Measurements from ENCODE around the gene PDSS2.
A peak's percentile ranks its signal among the peaks of the same experiment; 100 is the strongest.
"Not testable (repeated sequence)": the region's sequence is repeated elsewhere in the genome, so short reads cannot be mapped to it uniquely, and the experiment has no call there.

Gene PDSS2

DNA sequence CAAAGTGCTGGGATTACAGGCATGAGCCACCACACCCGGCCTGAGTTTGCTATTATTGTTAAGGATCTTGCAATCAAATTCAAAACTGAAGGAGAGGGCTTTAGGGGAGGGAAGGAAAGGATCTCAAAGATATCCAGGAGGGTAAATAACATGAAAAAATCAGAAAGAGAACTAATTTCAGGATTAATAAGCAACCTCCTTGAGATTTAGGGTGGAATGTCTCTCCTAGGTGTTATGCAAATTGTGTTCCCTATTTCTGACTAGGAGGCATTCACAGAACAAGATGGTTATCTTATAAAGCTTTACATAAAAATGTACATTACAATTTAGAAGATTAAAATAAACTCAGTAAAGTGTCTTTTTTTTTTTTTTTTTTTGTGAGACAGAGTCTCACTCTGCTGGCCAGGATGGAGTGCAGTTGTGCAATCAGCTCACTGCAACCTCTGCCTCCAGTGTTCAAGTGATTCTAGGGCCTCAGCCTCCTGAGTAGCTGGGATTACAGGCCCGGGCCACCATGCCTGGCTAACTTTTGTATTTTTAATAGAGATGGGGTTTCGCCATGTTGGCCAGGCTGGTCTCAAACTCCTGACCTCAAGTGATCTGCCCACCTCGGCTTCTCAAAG is 252.0 kb downstream of the PDSS2 start:
- no peak for DNase-seq

DNA sequence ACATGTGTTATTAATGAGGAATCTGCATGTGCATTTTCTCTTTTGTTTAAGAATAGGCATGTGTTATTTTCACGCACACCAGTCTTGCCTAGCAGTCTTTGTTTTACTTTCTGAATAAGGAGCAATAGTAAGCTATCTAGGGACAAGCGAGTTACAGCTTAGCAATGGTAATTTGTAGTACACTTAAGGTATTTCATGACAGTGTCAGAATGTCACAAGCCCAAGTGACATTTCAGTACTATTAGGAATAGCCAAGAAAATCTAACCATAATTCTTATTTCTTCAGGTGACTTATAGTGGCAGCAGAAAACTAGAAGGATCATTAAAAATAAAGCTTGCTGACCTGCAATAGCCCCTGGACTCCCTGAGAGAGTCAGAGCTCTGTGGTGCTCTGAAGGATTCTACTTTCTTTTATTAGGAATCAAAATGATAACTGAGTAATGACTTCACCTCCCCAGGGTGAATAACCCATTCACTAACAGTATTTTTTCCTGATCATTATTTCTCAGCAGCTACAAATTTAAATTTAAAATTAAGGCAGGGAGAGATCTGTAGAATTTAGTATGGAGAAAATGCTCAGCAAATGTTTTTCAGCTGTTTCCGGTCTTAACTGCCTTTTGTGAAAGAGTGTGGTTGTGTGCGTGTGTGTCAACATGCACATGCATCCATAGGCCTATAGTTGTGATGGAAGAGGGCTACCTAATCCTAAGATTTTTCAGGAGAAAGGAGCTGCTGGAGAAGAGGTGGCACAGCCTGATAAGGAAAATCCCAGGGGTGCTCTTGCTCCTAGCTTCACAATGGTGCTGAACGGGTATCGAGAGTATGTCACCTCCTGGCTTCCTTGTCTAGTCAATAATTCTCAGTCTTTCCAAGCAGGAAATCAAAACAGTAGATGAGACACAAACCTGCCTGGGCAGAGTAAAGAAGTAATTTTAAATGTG is 254.0 kb downstream of the PDSS2 start:
- no peak for DNase-seq

DNA sequence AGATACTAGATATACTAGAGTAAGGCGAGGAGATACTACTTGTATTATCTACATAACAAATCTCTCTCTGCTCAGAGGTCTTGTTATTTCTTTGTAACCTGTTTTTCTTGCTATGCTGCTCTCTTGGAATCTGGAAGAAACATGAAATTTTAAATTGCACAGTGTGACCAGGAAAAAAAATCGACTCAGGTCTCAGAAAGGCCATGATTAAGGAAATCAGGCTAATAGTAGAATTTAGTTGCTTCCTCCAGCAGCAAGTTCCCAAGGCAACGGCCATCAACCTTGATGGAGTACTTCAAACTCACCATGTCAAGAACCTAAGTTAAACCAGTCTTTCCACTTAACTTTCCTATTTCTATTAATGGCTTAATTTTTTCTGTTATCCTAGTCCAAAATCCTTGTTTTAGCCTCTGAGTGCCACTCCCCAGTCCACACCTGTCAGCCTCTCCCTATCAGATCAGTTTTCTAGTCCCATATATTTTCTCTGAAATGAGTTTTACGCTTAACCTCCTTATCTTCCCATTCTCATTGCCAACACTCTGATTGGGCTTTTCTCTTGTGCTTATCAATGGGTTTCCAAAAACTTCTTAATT is 256.4 kb downstream of the PDSS2 start:
- DNase-seq, result no peak

DNA sequence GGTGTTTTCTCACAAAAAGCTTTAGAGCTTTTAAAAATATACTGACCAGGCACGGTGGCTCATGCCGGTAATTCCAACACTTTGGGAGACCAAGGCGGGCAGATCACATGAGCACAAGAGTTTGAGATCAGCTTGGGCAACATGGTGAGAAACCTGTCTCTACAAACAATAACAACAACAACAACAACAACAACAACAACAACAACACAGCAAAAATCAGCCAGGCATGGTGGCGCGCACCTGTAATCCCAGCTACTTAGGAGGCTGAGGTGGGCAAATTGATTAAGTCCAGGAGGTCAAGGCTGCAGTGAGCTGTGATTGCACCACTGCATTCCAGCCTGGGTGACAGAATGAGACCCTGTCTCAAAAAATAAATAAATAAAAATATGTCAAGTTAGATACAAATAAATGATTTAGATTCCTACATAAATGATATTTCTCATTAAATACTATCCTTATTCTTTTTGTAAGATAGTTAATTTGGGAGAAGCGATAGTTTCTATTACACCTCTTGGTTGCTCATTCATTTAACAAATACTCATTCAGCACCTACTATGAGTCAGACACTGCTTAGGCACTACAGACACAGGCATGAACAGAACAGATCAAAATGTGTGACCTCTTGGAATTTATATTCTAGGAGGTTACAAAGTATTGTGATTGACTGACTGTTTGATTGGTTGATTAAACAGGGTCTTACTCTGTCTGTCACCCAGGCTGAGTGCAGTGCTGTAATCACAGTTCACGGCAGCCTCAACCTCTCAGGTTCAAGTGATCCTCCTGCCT is 260.5 kb downstream of the PDSS2 start:
- DNase-seq, result no peak

DNA sequence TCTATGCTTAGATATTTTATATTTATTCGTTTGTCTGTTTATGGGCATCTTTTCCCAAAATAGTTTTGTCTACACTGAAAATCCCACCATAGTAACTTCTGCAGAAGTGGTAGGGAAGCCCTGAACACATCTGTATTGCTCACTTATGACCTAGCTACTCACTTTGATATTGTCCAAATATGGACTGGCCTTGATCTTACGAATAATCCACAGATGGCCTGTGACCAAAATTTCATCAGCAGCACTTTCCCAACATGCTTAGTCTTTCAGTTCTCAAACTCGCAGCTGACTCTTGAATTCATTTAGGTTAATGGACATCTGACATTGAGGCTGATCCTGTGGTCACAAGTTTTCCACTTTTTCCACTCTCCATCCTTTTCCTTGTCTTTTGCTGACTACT is 263.2 kb downstream of the PDSS2 start:
- no peak for DNase-seq

DNA sequence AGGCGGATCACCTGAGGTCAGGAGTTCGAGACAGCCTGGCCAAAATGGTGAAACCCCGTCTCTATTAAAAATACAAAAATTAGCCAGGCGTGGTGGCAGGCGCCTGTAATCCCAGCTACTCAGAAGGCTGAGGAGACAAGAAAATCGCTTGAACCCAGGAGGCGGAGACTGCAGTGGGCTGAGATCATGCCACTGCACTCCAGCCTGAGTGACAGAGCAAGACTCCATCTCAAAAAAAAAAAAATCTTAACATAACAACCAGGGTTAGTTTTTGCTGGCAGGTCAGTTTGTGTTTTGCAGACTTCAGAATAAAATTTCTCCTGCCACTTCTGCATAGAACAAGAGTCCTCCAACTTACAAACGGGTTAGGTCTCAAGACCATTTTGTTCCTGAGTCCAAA is 264.6 kb downstream of the PDSS2 start:
- not testable (repeated sequence) for DNase-seq

DNA sequence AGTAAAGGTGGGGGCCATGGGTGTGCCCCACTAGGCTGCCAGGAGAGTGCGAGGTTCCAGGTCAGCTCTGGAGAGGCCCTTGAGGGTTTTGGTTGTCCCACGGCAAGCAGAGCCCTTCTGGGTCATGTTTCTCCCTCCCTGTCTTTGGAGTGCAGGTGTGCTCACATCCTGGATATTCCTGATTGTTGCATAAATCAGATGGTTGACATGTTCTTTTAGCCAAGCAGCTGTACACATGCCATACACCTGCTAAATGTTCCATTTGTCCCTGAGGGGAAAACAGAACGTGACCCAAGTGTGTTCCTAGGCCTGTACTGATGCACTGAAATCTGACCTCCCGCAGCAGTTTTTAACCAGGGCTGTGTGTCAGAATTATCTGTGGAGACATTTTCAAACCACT is 266.5 kb downstream of the PDSS2 start:
- DNase-seq, result no peak

DNA sequence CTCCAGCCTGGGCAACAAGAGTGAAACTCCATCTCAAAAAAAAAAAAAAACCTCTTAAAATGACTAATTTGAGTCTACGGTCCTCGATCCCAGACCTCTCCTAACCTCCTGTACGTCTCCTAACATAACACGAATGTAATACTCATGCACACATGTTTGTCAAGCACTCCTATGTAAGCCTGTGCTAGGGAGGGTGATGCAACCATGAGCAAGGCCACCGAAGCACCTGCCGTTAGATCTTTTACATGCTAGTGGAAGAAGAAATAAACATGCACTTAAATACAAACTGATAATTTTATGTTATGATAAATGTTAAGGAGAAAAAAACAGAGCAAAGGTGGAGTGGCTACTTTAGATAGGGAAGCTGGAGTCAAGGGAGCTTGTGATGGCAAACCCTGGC is 271.7 kb downstream of the PDSS2 start:
- no peak for DNase-seq

DNA sequence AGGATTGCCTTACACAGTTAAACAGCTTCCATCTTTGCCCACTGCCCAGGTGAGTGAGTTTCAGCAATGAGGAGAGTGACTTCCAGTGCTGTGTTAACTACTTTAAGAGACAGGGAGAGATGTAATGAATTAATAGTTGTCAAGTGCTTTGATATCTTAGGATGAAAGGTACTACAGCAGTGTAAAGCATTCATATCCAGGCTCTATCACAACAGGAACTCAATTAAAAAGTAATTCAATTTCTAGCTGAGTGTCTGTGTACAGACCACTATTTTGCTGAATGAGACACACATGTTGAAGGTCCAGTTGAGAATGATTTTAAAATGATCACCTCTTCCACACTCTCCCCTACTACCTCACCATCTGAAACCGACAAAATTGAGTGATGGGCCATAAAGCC is 273.3 kb downstream of the PDSS2 start:
- no peak for DNase-seq

DNA sequence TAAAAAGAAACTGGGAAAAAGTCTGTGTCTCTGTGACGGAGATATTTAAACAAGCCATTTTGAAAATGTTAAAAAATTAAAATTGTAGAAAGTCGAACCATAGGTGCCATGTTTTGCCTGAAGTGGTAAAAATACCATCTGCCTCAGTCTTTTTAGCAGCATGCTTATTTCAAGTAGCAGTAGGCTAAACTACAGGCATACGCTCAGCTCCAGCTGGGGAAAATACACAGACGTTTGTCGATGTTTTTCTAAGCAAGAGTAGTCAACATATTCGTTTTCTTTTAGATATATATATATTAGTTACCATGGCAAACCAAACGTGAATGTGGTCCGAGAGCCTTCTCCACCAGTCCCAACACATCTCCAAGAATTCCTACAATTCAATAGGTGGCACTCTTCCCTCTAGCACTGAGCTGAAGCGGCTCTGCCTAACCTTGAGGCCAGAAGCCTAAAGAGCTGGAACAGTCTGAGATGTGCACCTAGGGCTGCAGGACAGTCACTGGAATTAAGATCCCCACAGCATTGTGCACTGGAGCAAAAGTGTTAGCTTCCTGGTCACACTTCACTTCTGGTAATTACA is 273.9 kb downstream of the PDSS2 start:
- peak; percentile 32 for DNase-seq

DNA sequence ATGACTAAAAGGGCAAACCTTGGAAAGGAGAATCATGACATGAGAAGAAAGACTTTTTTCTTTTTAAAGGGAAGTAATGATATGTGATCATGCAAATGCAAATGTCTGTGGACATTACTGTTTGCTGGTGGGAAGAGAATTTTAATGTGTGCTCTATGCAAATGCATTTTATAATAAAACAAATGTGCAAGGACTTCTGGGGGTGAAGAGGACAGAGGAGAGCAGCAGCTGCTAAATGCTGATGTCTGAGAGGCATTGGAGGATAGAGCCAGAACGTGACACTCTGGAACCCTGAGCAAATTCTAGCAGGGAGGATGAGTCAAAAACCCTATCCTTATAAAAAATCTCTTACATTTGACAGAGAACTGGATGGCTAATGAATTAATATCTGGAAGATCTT is 274.9 kb downstream of the PDSS2 start:
- DNase-seq, result no peak

DNA sequence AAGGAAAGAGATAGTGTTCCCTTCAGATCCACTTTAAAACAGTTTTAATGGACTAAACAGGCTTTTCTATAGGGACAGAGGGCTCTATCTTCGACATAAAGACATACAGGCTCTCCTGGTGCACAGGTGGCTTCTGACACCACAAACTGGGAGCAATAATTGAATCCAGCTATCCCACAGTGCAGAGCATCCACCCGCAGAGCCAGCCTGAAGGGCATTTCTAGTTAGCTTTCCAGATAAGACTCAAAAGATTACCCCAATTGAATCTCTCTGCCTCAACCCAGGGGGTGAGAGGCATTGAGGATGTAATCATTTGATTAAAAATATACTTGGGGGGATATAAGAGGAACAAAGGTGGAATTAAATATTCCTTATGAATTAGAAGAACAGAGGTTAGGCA is 279.3 kb downstream of the PDSS2 start:
- DNase-seq, result no peak

DNA sequence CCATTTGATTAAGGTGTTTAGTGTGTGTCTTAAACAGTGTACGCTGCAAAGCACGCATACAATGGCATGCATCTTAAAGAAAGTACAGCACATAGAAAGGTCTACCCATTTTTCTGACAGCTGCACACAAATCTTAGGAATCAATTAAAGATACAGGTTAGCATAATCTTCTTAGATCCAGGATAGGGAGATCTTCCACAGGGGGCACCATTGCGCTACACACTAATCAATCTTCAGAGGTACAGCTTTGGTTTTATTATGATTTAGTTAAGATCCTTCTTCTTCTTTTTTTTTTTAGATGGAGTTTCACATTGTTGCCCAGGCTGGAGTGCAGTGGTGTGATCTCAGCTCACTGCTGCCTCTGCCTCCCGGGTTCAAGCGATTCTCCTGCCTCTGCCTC is 280.4 kb downstream of the PDSS2 start:
- DNase-seq, result peak; percentile 14

DNA sequence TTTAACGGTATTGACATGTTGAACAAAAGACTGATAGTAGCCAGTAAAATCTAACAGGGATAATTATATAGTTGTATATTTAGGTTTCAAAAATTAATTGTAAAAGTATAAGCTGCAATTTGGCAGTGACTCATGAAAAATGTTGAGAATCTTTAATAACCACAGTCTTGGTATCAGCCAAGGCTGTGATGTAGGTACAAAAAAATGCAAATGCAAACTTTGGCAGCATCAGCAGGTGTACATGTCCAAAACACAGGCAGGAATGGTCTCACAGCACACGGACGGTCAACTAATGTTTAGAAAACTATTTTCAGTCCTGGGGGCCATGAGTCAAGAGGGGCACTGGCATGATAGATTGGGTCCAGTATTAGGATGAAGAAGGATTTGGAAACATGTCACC is 285.6 kb downstream of the PDSS2 start:
- no peak for DNase-seq

DNA sequence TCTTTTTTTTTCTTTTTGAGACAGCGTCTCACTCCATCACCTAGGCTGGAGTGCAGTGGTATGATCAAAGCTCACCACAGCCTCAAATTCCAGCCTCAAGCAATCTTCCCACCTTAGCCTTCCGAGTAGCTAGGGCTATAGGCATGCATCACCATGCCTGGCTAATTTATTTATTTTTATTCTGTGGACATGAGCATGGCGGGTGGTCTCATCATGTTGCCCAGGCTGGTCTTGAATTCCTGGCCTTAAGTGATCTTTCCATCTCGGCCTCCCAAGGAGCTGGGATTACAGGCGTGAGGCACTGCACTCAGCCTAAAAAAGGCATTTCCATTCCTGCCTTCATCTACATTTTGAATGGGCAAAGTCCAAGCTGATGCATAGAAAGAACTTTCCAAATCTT is 287.9 kb downstream of the PDSS2 start:
- no peak for DNase-seq

DNA sequence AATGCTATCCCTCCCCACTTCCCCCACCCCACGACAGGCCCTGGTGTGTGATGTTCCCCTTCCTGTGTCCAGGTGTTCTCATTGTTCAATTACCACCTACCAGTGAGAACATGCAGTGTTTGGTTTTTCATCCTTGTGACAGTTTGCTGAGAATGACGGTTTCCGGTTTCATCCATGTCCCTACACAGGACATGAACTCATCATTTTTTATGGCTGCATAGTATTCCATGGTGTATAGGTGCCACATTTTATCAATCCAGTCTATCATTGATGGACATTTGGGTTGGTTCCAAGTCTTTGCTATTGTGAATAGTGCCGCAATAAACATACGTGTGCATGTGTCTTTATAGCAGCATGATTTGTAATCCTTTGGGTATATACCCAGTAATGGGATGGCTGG is 295.1 kb downstream of the PDSS2 start:
- not testable (repeated sequence) for DNase-seq

DNA sequence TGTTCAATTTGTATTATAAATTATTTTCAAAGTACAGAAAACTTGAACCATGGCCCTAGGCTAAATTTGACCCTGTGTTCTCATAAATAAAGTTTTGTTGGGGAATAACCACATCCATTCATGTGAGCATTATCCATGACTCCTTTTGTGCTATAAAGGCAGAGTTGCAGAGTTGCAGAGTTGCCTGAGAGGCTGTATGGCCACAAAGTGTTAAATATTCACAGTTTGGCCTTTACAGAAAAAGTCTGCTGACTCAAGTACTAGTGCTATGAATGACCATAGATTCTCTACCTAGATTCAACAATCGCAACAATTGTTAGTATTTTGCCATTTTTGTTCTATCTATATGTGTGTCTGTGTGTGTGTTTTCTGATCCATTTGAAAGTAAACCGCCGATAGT is 297.8 kb downstream of the PDSS2 start:
- no peak for DNase-seq

DNA sequence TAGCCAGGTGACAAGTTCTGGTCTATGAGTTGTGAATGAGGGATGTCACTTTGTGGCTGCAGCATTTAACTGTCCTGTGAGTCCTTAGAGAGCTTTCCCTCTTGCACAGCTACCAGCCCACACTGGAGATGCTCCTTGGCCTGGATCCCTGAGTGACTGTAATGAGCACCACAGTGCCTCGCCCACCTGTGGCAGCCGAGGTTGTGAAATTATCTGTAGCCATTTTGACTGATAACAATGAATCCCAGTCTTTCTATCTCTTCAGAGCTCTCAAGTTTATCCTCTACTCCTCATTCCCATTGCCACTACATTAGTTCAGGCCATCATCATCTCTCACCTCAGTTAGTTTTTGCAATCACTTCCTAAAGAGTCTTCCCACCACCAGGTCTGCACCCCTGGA is 302.7 kb downstream of the PDSS2 start:
- DNase-seq, result no peak

DNA sequence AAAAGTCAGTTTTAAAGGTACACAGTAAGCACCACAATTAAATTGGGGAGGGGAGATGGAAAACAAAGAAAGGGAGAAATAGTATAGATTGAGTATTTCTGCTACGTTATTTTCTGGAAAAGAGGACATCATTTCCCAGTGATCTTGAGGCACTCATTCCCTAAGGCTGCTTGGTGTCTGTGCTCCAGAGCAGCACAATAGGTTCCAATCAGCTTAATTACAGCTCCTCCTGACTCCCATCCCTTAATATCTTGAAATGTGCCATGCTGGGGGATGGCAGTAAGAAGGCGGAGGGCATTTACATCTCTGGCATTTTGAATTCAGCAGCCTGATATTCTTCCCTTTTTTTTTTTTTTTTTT is 304.6 kb downstream of the PDSS2 start:
- DNase-seq, result no peak

DNA sequence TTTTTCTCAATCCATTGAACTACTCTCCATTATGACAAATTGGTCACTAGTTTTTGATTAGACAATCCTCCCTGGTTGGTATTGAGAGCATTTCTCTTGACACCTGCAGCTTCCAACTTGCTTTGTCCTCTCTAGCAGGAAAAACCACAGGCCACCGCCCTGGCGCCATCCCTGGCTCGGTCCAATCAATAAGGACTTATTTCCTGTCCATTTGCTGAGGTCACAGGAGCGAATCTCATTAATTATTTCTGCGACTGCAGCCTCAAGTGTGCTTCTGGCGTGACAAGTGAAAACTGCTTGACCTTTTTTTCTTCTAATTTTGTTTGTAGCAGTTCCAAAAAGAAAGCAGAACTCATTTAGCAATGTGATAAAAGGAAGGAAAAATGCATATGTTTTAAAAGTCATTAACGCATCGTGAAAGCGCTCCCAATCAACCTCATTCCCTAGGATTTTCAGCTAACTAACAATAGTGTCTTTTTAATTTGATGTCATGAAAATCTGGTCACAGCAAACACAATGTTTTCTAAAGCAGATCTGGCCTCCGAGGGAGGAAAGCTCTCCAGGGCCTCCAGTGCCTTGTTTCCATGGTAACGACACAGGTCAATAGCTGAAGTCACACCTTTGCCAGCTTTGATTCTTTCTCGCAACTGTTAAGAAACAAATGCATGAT is 305.1 kb downstream of the PDSS2 start:
- DNase-seq, result no peak

DNA sequence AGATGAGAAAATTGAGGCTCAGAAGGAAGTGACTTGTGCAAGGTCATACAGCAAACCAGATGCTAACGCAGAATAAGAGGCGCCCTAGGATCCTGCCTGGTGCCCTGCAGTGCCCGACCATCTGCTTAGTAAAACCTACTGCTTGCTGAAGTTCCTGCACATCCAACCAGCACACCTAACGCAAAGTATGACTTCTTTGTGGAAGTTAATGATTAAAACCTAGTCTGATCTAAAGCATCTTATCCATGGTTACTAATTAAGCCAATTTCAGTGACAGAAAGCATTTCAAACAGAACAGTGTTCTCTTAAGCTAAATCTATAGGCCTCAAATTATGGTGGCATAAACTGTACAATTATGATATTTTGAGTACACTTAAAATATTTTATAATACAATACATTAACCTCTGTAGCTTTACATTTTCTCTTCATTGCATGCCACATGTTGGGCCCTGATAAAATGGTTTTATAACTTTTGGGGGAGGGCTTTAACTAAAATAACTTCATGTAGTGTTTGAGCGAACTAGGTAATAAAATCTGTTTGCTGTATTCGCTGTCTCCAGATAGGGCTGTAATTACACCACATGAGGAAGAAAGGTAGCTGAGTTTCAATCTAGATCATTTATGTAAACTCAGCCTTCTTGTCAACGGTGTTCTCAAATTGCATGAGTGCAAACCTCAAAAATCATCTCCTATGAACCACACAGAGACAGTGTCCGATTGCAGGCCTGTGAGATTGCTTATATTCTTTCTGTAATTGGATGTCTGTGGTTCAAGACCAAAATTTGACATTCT is 306.5 kb downstream of the PDSS2 start:
- DNase-seq, result no peak

DNA sequence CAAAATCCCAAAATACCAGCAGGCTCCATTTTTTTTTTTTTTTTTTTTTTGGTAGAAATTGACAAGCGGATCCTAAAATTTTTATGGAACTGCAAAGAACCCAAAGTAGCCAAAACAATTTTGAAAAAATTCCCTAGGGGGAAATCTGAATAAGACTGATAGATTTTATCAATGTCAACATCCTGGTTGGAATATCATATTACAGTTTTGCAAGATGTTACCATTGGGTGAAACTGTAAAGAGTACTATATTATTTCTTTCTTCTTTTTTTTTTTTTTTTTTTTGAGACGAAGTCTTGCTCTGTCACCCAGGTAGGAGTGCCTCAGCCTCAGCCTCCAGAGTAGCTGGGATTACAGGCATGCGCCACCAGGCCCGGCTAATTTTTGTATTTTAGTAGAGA is 314.7 kb downstream of the PDSS2 start:
- DNase-seq, result no peak
